Stimulated activated CD4-positive, alpha-beta T cell treated with anti-CD3 and anti-CD28 coated beads, Interleukin-2, amount 100 ng/mL, for 4 hours (primary cell): ENCODE data around the gene SYNCRIP.
"Not testable (repeated sequence)": the region's sequence is repeated elsewhere in the genome, so short reads cannot be mapped to it uniquely, and the experiment has no call there.

Experiments
- DNase-seq: peaks from one replicate; pipeline ENCODE4 v3.0.0-alpha.2; 2020; ENCODE audit warnings: low read depth

The SYNCRIP gene

DNA sequence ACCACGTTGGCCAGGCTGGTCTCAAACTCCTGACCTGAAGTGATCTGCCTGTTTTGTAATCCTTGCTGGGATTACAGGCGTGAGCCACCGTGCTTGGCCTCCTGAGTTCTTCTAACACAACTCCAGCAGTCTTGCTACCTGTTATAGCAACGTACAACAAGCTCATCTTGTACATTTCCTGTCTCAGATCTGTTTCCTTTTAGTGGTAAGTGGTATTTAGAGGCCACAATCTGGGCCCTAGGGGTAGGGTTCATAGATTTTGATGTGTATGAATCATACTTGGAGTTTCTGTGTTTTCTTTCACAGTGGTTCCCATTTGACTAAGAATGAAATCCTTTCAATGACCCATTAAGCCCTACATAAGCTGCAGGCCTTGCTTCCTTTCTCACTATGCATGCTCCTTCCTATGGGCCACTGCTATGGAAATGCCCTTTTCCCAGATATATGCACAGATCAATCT is 27.1 kb upstream of the SYNCRIP start:
- DNase-seq, result peak; percentile 18

DNA sequence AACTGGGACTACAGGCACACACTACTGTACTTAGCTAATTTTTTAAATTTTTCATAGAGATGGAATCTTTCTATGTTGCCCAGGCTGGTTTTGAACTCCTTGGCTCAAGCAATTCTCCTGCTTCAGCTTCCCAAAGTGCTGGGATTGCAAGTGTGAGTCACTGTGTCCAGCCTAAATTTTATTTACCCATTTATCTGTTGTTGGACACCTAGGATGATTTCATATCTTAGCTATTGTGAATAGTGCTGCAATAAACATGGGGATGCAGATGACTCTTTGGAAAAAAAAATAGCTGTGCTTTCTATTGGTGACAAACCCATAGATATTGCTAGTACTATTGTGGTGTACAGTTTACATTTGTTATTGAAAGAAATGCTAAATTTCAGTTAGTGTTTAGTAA is 19.6 kb upstream of the SYNCRIP start:
- no peak for DNase-seq

- no peak for DNase-seq
These were observed 17.5 kb upstream of the SYNCRIP start for GRCh38 chr6:85660181-85660611.

DNA sequence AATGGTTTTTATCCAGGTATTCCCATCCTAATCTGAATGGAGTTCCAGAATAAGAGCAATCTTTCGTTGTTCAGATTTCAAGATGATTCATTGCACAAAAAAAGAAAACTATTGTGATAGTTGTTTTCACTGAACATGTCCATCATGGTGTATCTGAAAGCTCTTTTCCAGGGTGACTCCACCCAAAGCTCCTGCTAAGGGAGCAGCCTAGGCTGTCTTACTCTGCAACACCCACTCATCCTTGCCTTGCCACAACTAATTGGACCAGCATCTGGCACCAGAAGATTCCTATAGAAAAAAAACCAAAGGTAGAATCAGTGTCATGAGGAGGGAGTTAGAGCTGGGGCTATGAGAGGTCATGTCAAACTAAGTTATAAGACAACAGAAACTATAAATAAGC is 7.9 kb upstream of the SYNCRIP start:
- DNase-seq, result no peak

GRCh38 chr6:85644279-85644762 is 1.6 kb upstream of the SYNCRIP start:
- DNase-seq, result no peak

- peak; percentile 63 for DNase-seq
These were observed 1.0 kb upstream of the SYNCRIP start for GRCh38 chr6:85643537-85644278.

DNA sequence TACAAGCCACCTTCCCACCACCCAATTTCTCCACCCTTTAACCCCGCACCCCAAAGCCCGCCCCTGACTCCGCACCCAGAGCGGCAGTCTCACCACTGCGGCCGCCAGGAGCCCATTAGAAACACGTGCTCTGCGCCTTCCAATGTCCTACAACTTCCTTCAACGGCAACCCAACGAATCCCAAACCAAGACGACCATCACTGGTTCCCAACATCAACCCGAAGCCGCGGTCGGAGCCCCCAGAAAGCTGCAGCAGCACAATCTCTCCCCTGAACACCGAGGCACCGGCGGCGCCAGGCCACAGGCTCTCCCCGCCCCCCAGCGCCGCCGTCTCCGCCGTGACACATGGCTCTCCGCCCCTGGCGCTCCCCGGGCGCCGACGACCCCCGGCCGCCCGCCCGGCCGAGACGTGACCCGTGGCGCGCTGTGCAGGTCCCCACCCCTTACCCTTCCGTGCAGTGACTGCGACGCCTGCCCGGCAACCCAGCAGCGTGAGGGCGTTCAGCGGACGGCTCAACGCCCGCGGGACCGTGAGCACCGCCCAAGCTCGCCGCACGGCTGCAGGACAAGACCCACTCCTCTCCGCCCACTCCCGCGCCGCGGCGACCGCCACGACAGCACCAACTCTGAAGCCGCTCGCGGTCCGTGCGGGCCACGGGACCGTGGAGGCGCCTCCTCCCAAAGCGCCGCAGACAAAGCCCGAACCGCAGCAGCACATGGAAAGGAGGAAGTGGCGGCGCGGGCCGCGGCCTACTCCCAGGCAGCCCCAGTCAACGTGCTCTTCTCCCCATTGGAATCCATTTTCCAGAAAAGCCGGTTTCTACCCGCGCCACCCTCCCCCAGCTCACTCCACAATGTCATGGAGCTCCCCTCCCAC is 551 bp downstream of the SYNCRIP start:
- peak; percentile 44 for DNase-seq

DNA sequence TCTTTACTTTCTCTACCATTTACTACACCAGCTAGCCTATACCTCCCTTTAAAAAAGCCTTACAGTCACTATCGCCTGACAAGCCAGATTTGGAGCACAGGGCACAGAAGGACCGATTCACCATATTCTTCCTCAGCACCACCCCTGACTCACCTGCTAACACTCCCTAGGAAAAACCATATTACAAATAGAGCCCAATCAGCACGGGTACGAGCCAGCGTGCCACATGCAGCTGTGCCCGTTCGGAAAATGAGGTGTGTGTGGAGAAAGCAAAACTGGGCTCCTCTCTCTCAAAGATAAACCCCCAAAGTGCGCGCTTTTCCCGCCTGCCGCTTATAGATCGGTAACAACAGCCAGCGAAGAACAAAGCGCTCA is 1.2 kb downstream of the SYNCRIP start:
- no peak for DNase-seq

- DNase-seq, result no peak
These were observed 1.9 kb downstream of the SYNCRIP start for GRCh38 chr6:85640821-85641220.

DNA sequence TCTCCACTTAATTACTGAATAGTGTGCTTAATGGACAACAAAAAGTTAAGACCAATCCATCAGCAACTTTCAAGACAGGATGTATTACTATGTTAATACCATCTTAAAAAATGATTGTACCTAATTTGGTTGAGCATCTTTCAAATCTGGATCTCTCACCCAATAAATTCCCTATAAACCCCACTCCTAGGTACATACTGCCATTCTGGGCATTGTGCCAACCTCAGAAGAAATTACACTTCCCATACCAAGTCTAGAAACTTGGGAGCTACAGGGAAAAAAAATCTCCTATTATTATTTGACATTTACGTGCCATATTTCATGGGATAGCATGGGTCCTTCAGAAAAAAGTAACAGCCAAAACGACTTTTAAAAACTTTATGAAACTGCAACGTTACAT is 5.1 kb downstream of the SYNCRIP start:
- DNase-seq, result no peak

GRCh38 chr6:85632164-85632942 is 10.3 kb downstream of the SYNCRIP start:
- DNase-seq, result no peak

DNA sequence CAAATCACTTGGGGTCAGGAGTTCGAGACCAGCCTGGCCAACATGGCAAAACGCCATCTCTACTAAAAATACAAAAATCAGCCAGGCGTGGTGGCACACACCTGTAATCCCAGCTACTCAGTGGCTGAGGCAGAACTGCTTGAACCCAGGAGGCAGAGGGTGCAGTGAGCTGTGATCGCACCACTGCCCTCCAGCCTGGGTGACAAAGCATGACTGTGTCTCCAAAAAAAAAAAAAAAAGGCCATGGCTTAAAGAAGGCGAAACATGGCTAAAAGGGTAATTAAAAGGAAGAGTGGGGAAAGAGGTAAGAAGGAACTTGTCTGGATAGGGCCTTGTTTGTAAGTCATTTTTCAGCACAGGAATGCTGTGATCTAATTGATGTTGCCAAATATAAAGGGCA is 11.6 kb downstream of the SYNCRIP start:
- DNase-seq, result not testable (repeated sequence)

- DNase-seq, result no peak
These were observed 14.3 kb downstream of the SYNCRIP start for GRCh38 chr6:85628353-85628752.

DNA sequence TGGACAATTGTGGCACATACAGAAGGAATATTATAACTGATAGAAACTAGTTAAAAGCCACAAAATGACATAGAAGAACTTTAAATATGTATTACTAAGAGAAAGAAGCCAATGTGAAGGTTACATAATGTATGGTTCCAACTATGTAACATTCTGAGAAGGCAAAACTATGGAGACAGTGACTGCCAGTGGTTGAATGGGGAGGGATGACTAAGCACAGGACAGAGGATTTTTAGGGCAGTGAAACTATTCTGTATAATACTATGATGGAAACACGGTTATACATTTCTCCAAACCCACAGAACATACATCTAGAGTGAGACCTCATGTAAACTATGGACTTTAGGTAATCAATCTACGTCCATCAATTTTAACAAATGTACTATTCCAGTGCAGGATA is 22.4 kb downstream of the SYNCRIP start:
- no peak for DNase-seq

DNA sequence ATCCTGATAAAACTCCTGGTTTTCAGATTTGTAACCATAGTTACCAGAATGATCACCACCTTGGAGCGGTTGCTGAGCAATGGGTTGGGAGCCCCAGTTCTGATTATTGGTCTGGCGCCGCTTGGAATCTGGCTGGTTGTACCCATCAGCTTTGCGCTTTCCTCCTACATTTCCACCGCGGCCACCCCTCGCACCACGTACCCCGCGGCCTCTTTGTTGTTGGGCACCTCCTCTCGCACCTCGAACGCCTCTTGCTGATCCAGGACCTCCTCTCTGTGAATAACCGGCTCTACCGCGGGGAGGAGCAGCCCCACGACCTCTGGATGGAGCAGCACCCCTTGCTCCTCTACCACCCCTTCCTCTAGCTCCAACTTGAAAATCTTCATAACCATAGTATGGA is 27.9 kb downstream of the SYNCRIP start:
- no peak for DNase-seq

DNA sequence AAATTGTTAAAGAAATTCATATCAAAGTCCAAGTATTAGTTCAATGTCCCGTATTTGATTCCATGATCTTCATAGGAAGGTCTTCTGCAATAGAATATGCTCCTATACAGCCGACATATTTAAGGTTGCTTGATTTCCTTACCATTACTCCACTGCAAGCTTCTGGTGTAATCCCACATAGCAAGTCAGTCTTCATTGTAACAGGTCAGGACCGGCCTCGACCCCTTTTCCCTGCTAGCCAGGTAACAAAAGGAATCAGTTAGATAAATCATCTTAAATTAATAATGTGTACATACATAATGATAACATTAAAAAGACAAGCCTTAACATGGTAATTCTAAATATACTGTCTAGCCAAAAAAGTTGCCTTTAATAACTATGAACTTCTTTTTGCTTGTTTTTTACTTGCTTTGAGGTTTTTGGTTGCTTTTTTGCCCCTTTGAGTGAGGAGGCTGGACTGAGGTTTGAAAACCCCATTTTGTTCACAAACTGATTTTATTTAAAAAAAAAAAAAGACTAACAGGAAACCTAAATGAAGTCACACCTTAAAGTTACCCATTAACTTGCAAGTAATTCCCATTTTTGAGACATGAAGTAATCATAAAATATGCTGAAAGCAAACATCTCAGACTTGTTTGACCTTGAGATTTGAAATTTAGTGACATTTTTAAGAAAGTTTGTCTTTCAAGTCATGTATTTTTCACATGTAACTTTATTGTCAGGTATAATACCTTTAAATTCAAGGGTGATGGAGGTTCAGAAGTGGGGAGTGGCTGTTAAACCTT is 29.8 kb downstream of the SYNCRIP start:
- no peak for DNase-seq

GRCh38 chr6:85610182-85610895 is 32.3 kb downstream of the SYNCRIP start:
- no peak for DNase-seq

DNA sequence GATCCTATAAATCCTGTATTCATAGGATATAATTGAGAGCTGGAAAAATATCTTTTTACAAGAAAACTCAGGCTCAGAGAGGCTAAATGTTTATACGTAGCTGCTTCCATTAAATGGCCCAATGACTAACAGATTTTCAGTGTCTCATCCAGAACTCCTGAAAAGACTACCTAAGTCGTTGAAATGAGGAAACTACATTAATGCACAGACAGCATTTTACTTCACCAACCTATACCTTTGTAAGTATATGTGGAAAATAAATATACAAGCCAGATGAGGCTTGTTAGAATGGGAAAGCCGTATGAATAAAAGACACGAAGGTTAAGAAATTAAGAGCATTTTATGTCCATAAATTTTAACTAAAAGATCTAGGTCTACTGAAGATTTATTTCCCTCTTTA is 40.6 kb downstream of the SYNCRIP start:
- no peak for DNase-seq

- no peak for DNase-seq
These were observed 41.9 kb downstream of the SYNCRIP start for GRCh38 chr6:85600713-85601313.

- no peak for DNase-seq
These were observed 48.3 kb downstream of the SYNCRIP start for GRCh38 chr6:85594197-85594930.
